ENCODE measurements around the gene GAB2.

Gene GAB2

DNA sequence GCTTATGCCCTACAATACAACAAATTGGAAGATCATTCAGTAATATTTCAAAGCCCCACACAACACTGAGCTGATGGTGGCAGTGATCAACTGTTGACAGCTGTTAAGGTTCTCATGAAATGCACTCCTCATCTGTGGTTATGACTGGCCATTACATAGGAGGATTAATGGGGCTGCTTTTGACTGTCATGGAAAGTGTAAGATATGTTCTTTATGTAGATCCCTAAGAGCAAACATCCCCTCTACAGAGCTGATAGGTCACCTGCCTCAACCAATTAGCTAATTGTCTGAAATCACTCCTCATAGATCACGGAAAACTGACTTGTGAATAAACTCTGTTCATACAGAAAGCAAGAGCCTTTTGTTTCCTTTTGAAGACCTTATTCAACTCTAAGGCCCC lies 78.1 kb downstream of the GAB2 start:
- DNase-seq = no peak

DNA sequence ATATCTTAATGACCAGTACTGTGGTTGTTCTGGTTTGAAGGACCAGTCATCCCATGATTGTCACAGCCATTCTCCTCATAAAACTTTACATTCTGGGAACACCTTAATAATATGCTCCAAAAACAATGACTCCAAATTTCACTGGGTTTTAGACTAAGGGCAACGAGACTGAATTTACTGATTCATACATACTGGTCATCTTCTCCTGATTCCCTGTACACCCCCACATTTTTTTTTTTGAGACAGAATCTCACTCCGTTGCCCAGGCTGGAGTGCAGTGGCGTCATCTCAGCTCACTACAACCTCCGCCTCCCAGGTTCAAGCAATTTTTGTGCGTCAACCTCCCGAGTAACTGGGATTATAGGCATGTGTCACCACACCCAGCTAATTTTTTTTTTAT lies 78.9 kb downstream of the GAB2 start:
- DNase-seq = no peak

DNA sequence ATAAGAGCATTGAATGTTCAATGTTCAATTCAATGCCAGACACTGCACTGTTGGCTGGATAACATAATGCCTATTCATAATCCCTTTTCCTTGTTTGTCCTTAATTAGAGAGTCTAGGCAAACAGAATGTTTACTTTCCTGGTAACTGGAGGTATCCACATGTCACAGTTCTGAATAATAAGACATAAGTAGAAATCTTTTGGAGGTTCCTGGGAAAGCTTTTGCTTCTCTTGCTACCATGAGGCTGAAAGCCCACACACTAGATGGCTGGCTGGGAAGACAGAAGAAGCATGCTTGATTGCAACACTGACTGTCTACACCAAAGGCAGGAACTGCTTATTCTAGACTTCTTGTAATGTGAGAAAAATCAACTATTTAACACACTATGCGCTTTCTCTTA lies 79.5 kb downstream of the GAB2 start:
- no peak for DNase-seq

DNA sequence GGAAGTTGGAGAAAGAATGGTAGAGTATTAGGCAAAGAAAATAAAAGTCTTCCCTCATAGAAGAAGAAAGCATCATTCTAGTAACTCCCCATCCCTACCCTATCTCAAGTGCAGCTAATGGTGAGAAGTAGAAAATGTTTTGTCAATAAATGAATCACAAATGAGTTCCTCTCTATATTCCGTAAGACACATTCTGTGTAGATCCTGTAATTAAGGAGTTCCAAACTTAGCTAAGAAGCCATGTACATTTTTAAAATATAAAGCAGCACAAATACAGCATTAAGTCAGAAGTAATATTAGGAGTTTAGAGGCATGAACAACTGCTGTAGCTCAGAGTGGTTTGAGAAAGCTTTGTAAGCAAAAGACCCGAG lies 80.1 kb downstream of the GAB2 start:
- no peak for DNase-seq

- no peak for DNase-seq
Observed at GRCh38 chr11:78336877-78337553, 80.6 kb downstream of the GAB2 start.

DNA sequence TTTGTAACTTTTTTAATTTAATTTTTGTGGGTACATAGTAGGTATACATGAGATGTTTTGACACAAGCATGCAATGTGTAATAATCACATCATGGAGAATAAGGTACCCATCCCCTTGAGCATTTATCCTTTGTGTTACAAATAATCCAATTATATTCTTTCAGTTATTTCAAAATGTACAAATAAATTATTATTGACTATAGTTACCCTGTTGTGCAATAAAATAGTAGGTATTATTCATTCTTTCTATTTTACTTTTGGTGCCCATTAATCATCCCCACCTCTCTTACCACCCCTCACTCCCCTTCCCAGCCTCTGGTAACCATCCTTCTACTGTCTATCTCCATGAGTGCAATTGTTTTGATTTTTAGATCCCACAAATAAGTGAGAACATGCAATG lies 83.5 kb downstream of the GAB2 start:
- no peak for DNase-seq

- no peak for DNase-seq
Observed at GRCh38 chr11:78332872-78333271, 84.7 kb downstream of the GAB2 start.

GRCh38 chr11:78332174-78332866 lies 85.3 kb downstream of the GAB2 start:
- no peak for DNase-seq

GRCh38 chr11:78331711-78332110 lies 85.9 kb downstream of the GAB2 start:
- no peak for DNase-seq

DNA sequence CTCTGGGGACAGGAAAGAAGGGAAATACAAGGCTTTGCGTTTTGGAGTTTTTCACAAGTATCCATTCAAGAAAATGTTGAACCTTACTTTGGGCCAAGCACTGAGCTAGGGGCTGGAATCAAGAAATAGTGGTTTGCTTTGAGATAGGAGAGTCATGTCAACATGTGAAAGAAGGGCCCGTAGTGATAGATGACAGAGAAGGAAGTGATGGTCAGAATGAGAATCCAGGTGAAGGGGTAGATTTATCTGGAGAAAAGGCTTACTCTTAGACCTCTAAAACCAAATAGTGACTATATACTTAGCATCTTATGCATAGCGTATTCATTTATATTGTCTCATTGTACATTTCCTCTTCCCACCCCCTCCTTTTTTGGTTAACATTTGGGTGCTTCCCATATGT lies 87.3 kb downstream of the GAB2 start:
- DNase-seq = no peak

- DNase-seq = no peak
Observed at GRCh38 chr11:78327945-78328344, 89.7 kb downstream of the GAB2 start.

GRCh38 chr11:78325274-78325781 lies 92.3 kb downstream of the GAB2 start:
- DNase-seq = no peak

DNA sequence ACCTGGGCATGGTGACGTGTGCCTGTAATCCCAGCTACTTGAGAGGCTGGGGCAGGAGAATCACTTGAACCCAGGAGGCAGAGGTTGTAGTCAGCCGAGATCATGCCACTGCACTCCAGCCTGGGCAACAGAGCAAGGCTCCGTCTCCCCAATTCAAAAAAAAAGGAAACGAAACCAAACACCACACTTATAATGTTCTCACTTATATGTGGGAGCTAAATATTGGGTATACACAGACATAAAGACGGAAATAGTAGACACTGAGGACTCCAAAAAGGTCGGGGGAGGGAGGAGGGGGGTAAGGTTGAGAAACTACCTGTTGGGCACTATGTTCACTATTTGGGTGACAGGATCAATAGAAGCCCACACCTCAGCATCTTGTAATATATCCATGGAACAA lies 94.3 kb downstream of the GAB2 start:
- no peak for DNase-seq

GRCh38 chr11:78319453-78319955 lies 98.1 kb downstream of the GAB2 start:
- no peak for DNase-seq

- no peak for DNase-seq
Observed at GRCh38 chr11:78318321-78319114, 99.1 kb downstream of the GAB2 start.

GRCh38 chr11:78315724-78316123 lies 101.9 kb downstream of the GAB2 start:
- no peak for DNase-seq

- DNase-seq = no peak
Observed at GRCh38 chr11:78314762-78315161, 102.9 kb downstream of the GAB2 start.

DNA sequence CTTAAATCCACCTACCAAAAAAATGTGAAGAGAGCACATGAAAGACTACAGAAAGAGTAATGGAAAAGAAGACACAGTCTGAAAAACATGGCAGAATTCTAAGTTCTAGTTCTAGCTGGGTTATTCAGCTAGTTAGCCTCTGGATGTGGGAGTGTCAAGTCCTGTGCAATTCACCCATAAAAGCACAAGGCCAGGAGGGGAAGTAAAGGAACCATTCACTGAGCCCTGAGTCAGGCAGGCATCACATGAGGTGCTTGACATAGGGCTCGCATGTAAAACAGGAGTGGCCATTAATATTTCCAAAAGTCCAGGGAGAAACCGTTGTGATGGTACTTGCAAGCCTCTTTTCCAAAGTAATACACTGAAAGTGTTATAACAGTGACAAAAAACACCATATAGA lies 103.7 kb downstream of the GAB2 start:
- no peak for DNase-seq

- no peak for DNase-seq
Observed at GRCh38 chr11:78313181-78313795, 104.3 kb downstream of the GAB2 start.

DNA sequence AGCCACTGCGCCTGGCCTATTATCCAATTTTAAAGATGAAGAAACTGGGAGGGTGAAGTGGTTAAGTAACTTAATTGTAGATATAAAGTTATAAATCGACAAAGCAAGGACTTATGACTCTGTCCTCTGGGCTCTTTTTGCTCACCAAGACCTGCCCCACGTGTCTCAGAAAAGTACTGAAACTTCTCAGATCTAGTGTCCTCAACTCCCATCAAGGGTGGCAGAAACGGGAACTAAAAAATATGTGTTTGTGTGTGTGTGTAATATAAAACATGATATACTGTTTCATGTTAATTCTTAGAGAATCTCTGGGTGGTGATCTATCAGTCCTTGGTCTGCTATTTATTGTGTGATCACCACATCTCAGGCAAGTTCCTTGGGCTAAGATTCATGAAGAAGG lies 104.9 kb downstream of the GAB2 start:
- no peak for DNase-seq

- no peak for DNase-seq
Observed at GRCh38 chr11:78311702-78312371, 105.8 kb downstream of the GAB2 start.

DNA sequence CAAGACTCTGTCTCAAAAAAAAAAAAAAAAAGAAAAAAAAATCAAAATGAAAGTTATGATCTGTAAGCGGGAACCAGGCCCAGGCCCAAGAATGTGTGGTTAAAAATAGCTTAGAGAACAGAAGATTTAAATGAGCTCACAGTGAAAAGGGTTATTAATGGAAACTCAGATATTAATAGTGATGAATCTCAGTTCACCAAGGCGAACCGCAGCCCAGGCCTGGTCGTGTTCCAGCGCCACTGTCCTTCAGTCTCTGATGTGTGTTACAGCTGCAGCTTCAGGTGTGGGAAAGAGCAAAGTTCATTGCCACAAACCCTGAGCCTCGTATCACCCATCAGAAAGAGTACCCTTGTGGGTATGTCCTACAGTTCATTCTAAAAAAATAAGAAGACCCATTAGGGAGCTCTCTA lies 107.1 kb downstream of the GAB2 start:
- peak; percentile 79 for DNase-seq

DNA sequence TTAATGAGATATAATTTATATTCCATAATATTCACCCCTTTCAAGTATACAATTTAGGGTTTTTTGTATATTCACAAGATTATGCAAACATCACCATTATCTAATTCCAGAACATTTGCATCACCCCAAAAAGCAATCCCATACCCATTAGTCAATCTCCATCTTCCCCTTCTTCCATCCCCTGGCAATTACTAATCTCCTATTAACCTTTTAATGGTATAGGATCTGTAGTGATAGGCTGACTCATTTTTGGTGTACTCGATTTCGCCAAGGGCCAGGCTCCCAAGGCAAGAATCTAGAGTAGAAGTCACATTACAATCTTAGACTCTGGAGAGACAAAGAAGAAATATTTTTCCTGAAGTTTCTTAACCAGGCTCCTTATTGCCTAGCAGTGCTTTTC lies 113.4 kb downstream of the GAB2 start:
- DNase-seq = no peak

Measured in RPMI8226 (cell line).